Endothelial cell of umbilical vein (primary cell): ENCODE results near the gene FBL. TPM values are rescaled to one million over a fixed set of nuclear protein-coding genes. Genes with fewer than 3 reads are reported as not detected.
"Not testable (repeated sequence)": the region's sequence is repeated elsewhere in the genome, so short reads cannot be mapped to it uniquely, and the experiment has no call there.

Source experiments
- BruUV-seq: library from RNA; stranded (reverse); fragments of 400-500 nt; replicated peaks from 2 replicates; lab custom pipeline; 2021; lab: Mats Ljungman, UMichigan
- CTCF ChIA-PET: fragments of 300-600, 350-600 bp; sonication (Branson Sonifier 250); formaldehyde crosslinking; loops from one replicate; lab custom pipeline; 2021; ENCODE audit warnings: antibody characterized with exemption, inconsistent platforms; lab: Charles Lee
- POLR2A ChIA-PET: fragments of 300-600, 350-600 bp; sonication (Branson Sonifier 250); formaldehyde crosslinking; loops from one replicate; lab custom pipeline; 2021; ENCODE audit warnings: antibody characterized with exemption, inconsistent platforms; lab: Charles Lee
- DNase-seq: peaks from one replicate; pipeline ENCODE4 v3.0.0-alpha.2; 2011; ENCODE audit warnings: low read depth, low spot score
- FAIRE-seq: peaks from 2 replicates; lab custom pipeline; 2011; peaks lifted over from hg19 to GRCh38; lab: Jason Lieb, UNC
- H2AFZ ChIP-seq: 2 replicates; pipeline ENCODE4 v1.6.0; 2012; ENCODE audit warnings: low read depth, low read length, control low read depth, inconsistent platforms
- H3K27ac ChIP-seq: 2 replicates; pipeline ENCODE4 v1.5.1; 2011; ENCODE audit warnings: low read depth, mild to moderate bottlenecking, control low read depth, low read length, moderate library complexity; ENCODE audit not compliant: insufficient read depth
- H3K27me3 ChIP-seq, 2 experiments: 2 replicates each; pipeline versions ENCODE4 v1.6.0 to v1.6.1; 2011; ENCODE audit warnings: low read length in 2 of 2, mixed read lengths in 1 of 2; ENCODE audit not compliant: control insufficient read depth in 2 of 2, insufficient read depth in 2 of 2
- H3K36me3 ChIP-seq, 2 experiments: 2 replicates in 1 of 2; 3 replicates in 1 of 2; pipeline ENCODE4 v1.5.1; 2011; ENCODE audit warnings: low read length in 2 of 2, mild to moderate bottlenecking in 1 of 2, moderate library complexity in 1 of 2; ENCODE audit not compliant: control insufficient read depth in 2 of 2, insufficient read depth in 2 of 2; ENCODE audit errors: extremely low read depth in 1 of 2
- H3K4me1 ChIP-seq: 3 replicates; pipeline ENCODE4 v1.5.1; 2011; ENCODE audit warnings: mild to moderate bottlenecking, low read length; ENCODE audit not compliant: control insufficient read depth, insufficient read depth; ENCODE audit errors: extremely low read depth
- H3K4me2 ChIP-seq: 2 replicates; pipeline ENCODE4 v1.6.1; 2011; ENCODE audit warnings: low read length, control low read depth, mixed read lengths; ENCODE audit not compliant: insufficient read depth
- H3K4me3 ChIP-seq, 3 experiments: fragments of 200-600 bp in 1 of 3; sonication (generic), shearing (Covaris generic) in 1 of 3; replicated peaks in 1 of 3; 2 replicates each; pipeline ENCODE4 v1.5.1; 2011 to 2016; ENCODE audit warnings: control low read depth in 3 of 3, low read length in 3 of 3, mild to moderate bottlenecking in 2 of 3, inconsistent platforms in 1 of 3, low read depth in 1 of 3, moderate library complexity in 1 of 3; ENCODE audit not compliant: insufficient read depth in 1 of 3
- H3K79me2 ChIP-seq: 2 replicates; pipeline ENCODE4 v1.6.0; 2012; ENCODE audit warnings: low read length, inconsistent platforms; ENCODE audit not compliant: control insufficient read depth, insufficient read depth
- H3K9ac ChIP-seq: replicated peaks from 2 replicates; pipeline ENCODE3; 2011; ENCODE audit warnings: low read length, control low read depth; ENCODE audit not compliant: insufficient read depth; ENCODE audit errors: extremely low read depth
- H3K9me1 ChIP-seq: replicated peaks from 3 replicates; pipeline ENCODE4 v1.6.0; 2011; ENCODE audit warnings: mild to moderate bottlenecking, low read length; ENCODE audit not compliant: control insufficient read depth, insufficient read depth; ENCODE audit errors: extremely low read depth
- H3K9me3 ChIP-seq: replicated peaks from 2 replicates; pipeline ENCODE4 v1.5.1; 2012; ENCODE audit warnings: low read length, inconsistent platforms; ENCODE audit not compliant: control insufficient read depth, insufficient read depth
- H4K20me1 ChIP-seq: replicated peaks from 2 replicates; pipeline ENCODE3; 2011; ENCODE audit warnings: mild to moderate bottlenecking, low read length; ENCODE audit not compliant: control insufficient read depth, insufficient read depth; ENCODE audit errors: extremely low read depth
- CTCF ChIP-seq, 2 donors: IDR thresholded peaks; 1 replicate in 1 of 2; 2 replicates in 1 of 2; pipeline ENCODE4 v1.5.1; 2011; ENCODE audit warnings: low read length in 2 of 2, mild to moderate bottlenecking in 2 of 2, moderate library complexity in 2 of 2, control low read depth in 1 of 2, inconsistent platforms in 1 of 2, low read depth in 1 of 2; ENCODE audit not compliant: insufficient read depth in 1 of 2; ENCODE audit errors: extremely low read depth in 1 of 2
- EZH2 ChIP-seq: IDR thresholded peaks from 2 replicates; pipeline ENCODE4 v1.6.1; 2012; ENCODE audit warnings: borderline replicate concordance, low read depth, mild to moderate bottlenecking, moderate library complexity, low read length, inconsistent platforms; ENCODE audit not compliant: severe bottlenecking
- FOS ChIP-seq: IDR thresholded peaks from 2 replicates; pipeline ENCODE4 v1.6.1; 2011; ENCODE audit warnings: mild to moderate bottlenecking, low read length, moderate library complexity, borderline replicate concordance; ENCODE audit not compliant: insufficient read depth
- JUN ChIP-seq: IDR thresholded peaks from 2 replicates; pipeline ENCODE4 v1.6.1; 2011; ENCODE audit warnings: borderline replicate concordance, low read depth; ENCODE audit not compliant: insufficient read length, insufficient read depth
- MAX ChIP-seq: IDR thresholded peaks from 2 replicates; pipeline ENCODE4 v1.6.1; 2011; ENCODE audit not compliant: insufficient read depth, insufficient read length
- MYC ChIP-seq: IDR thresholded peaks from one replicate; pipeline ENCODE4 v1.6.1; 2011; ENCODE audit warnings: mild to moderate bottlenecking, low read depth, low read length
- POLR2A ChIP-seq: IDR thresholded peaks from 2 replicates; pipeline ENCODE4 v1.6.1; 2012; ENCODE audit warnings: low read depth, mild to moderate bottlenecking, control low read depth, low read length
- POLR2AphosphoS5 ChIP-seq: IDR thresholded peaks from 2 replicates; pipeline ENCODE4 v1.6.1; 2012; ENCODE audit warnings: low read depth, mild to moderate bottlenecking, control low read depth, low read length, moderate library complexity; ENCODE audit not compliant: insufficient read depth
- dilution Hi-C: fragments of 300-500 bp; cut with MboI; formaldehyde crosslinking; loops from one replicate; pipeline ENCODE4 v1.15.0; 2019; ENCODE audit warnings: low sequenced_read_pairs; ENCODE audit not compliant: extremely low pct_ligation_motif_present
- intact Hi-C: fragments of 100-400 bp; cut with micrococcal nuclease; formaldehyde crosslinking; loops from one replicate; pipeline ENCODE4 v1.10.0; 2022
- polyA plus RNA-seq, 4 experiments: library from polyadenylated mRNA; depleted of rRNA in 3 of 4; stranded (reverse) in 3 of 4; unstranded in 1 of 4; fragments of >200 nt; gene quantifications; 2 replicates each; pipeline versions ENCODE4 v1.2.1 to v1.2.3, GENCODE V29; 2011 to 2012; ENCODE audit warnings: missing spikeins in 1 of 4
- total RNA-seq: library from RNA; stranded (reverse); gene quantifications from 2 replicates; pipeline ENCODE4 v1.2.3, GENCODE V29; 2021

The FBL gene
- total and polyA plus RNA-seq, 2 donors (not counting 3 experiments of a cell fraction or from before 2014, with no cell fraction given), result 271 to 473 TPM

DNA sequence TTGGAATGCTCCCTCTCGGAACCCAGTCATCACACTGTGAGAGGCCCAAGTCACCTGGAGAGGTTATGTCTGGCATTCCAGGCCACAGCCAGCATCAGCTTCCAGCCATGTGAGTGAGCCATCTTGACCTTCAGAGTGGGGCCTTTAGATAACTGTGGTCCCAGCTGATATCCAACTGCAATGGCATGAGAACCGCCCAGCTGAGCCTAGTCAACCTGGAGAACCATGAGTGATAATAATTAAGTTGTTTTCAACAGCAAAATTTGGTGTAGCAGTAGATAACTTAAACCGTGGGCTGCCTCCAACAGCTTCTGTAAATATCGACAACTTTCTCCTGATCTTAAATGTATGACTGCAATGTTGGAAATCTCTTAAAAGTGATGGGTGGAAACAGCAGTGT lies 36.8 kb downstream of the FBL start:
- ChIA-PET CTCF (interaction anchor here (1.0 to 1.9 kb wide), 2 partner anchors 17 to 36 kb away, joined by 3 to 11 read pairs; no protein-coding TSS in a partner anchor), POLR2A (no interaction called here)
- no peaks in the 10 kb centered on the region for H3K79me2 ChIP-seq
- no peaks in the 10 kb centered on the region for H3K9me3 ChIP-seq
- no peaks in the 10 kb centered on the region for H3K27me3 ChIP-seq
- H3K27ac ChIP-seq, result no peak overlapping the region
- H3K4me3 ChIP-seq, result no peak overlapping the region
- H3K4me1 ChIP-seq, result no peaks in the 10 kb centered on the region
- BruUV-seq, result no TSS peak
- intact Hi-C loops (no loop called here), dilution Hi-C loops (no loop called here)
- TF ChIP-seq MAX, result no peak
- TF ChIP-seq CTCF (IDR thresholded peaks at IDR 0.05; ENCODE audit: extremely low read depth in 1 of 2, insufficient read depth in 1 of 2, low read depth in 1 of 2, low read length in 2 of 2), result no peak
- TF ChIP-seq JUN, result no peak
- no peak for TF ChIP-seq POLR2AphosphoS5
- no peak for TF ChIP-seq FOS
- TF ChIP-seq POLR2A, result no peak
- no peak for TF ChIP-seq MYC
- no peak for TF ChIP-seq EZH2
- DNase-seq (no peak), FAIRE-seq (no peak)
- H3K4me2 ChIP-seq, result no peak overlapping the region
- H3K36me3 ChIP-seq, result no peaks in the 10 kb centered on the region
- H3K9me1 ChIP-seq, result no peaks in the 10 kb centered on the region
- H4K20me1 ChIP-seq, result no peaks in the 10 kb centered on the region
- no peak overlapping the region for H3K9ac ChIP-seq
- H2AFZ ChIP-seq, result no peak overlapping the region

- FAIRE-seq, H3K36me3 ChIP-seq, BruUV-seq, H3K79me2 ChIP-seq, H3K27ac ChIP-seq, H3K4me1 ChIP-seq, H3K4me3 ChIP-seq, H4K20me1 ChIP-seq, H2AFZ ChIP-seq, intact Hi-C loops, H3K27me3 ChIP-seq, H3K9me3 ChIP-seq, H3K9ac ChIP-seq, H3K9me1 ChIP-seq, DNase-seq, H3K4me2 ChIP-seq, dilution Hi-C loops, POLR2A ChIA-PET: not testable (repeated sequence)
- CTCF ChIA-PET, result interaction anchor here (0.5 to 1.9 kb wide), 3 partner anchors 16 to 601 kb away, joined by 3 to 11 read pairs (median 4); no protein-coding TSS in a partner anchor
These were observed 37.5 kb downstream of the FBL start for GRCh38 chr19:39808688-39809087.
